Measurements from ENCODE around the gene SHISA7.

SHISA7 gene

DNA sequence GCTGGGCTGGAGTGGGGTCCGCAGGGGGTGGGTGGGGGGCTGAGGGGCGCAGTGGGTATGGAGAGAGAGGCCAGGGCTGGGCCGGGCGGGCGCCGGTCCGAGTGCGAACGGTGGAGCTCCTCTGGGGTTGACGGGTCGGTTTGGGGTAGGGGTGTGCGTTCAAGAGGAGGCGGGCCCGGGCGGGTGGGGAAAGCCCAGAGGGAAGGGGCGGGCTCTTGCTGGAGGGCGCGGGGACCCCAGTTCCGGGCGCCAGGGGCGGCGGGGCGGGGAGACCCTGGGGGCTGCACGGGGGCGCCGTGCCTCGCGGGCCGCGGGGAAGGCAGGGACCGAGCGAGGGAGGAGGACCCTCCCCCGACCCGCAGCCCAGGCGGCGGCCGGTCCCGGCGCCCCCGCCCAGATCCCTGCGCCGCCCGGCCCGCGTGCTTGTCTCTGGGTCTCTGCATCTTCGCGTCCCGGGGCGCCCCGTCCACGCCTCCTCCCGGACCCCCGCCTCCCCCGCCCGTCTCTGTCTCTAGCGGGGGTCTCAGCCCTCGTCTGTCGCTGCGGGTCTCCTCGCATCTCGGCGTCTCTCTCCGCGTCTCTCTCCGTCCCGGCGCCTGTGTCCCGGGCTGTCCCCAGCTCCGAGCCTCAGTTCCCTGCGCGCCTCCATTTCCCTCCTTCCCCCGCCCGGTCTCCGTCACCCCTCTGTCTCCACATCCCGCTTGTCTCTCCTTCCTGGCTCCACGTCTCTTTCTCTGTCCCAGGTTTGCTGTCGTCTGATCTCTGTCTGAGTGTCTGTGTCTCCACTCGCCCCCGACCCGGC, 8.3 kb upstream of the SHISA7 start (continued):
- TF ChIP-seq, protein P1, sequence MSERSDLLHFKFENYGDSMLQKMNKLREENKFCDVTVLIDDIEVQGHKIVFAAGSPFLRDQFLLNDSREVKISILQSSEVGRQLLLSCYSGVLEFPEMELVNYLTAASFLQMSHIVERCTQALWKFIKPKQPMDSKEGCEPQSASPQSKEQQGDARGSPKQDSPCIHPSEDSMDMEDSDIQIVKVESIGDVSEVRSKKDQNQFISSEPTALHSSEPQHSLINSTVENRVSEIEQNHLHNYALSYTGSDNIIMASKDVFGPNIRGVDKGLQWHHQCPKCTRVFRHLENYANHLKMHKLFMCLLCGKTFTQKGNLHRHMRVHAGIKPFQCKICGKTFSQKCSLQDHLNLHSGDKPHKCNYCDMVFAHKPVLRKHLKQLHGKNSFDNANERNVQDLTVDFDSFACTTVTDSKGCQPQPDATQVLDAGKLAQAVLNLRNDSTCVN (tag by site-specific recombination; optimal IDR thresholded peaks at IDR 0.05), result peak; percentile 42
- TF ChIP-seq, protein P2, sequence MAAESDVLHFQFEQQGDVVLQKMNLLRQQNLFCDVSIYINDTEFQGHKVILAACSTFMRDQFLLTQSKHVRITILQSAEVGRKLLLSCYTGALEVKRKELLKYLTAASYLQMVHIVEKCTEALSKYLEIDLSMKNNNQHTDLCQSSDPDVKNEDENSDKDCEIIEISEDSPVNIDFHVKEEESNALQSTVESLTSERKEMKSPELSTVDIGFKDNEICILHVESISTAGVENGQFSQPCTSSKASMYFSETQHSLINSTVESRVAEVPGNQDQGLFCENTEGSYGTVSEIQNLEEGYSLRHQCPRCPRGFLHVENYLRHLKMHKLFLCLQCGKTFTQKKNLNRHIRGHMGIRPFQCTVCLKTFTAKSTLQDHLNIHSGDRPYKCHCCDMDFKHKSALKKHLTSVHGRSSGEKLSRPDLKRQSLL (tag by site-specific recombination; IDR thresholded peaks at IDR 0.05), result 0 out of 2 replicates have a peak, but pooled peaks have one; percentile 16
- TF ChIP-seq KLF7 (tag by site-specific recombination; IDR thresholded peaks at IDR 0.05; ENCODE audit: borderline replicate concordance) (no peak), ZBTB20 (tag by site-specific recombination; IDR thresholded peaks at IDR 0.05) (peak; percentile 26; the same call in 1 of the 2 replicates), ZNF610 (tag by site-specific recombination; IDR thresholded peaks at IDR 0.05; ENCODE audit: borderline replicate concordance) (no peak), RBAK (tag by site-specific recombination; IDR thresholded peaks at IDR 0.05) (no peak), EGR2 (tag by site-specific recombination; IDR thresholded peaks at IDR 0.05; ENCODE audit: low read depth) (0 out of 2 replicates have a peak, but pooled peaks have one; percentile 24), SP3 (tag by site-specific recombination; IDR thresholded peaks at IDR 0.05) (peak; percentile 20; the same call in 1 of the 2 replicates), ZFHX2 (tag by site-specific recombination; conservative IDR thresholded peaks at IDR 0.05) (peak; percentile 52), ZNF701 (tag by site-specific recombination; IDR thresholded peaks at IDR 0.05) (no peak), ZNF366 (tag by site-specific recombination; conservative IDR thresholded peaks at IDR 0.05) (peak; percentile 44; the same call in 1 of the 2 replicates)
- TF ChIP-seq, protein P3, sequence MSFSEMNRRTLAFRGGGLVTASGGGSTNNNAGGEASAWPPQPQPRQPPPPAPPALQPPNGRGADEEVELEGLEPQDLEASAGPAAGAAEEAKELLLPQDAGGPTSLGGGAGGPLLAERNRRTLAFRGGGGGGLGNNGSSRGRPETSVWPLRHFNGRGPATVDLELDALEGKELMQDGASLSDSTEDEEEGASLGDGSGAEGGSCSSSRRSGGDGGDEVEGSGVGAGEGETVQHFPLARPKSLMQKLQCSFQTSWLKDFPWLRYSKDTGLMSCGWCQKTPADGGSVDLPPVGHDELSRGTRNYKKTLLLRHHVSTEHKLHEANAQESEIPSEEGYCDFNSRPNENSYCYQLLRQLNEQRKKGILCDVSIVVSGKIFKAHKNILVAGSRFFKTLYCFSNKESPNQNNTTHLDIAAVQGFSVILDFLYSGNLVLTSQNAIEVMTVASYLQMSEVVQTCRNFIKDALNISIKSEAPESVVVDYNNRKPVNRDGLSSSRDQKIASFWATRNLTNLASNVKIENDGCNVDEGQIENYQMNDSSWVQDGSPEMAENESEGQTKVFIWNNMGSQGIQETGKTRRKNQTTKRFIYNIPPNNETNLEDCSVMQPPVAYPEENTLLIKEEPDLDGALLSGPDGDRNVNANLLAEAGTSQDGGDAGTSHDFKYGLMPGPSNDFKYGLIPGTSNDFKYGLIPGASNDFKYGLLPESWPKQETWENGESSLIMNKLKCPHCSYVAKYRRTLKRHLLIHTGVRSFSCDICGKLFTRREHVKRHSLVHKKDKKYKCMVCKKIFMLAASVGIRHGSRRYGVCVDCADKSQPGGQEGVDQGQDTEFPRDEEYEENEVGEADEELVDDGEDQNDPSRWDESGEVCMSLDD (tag by site-specific recombination; IDR thresholded peaks at IDR 0.05), result peak; percentile 71
- TF ChIP-seq, protein P4, sequence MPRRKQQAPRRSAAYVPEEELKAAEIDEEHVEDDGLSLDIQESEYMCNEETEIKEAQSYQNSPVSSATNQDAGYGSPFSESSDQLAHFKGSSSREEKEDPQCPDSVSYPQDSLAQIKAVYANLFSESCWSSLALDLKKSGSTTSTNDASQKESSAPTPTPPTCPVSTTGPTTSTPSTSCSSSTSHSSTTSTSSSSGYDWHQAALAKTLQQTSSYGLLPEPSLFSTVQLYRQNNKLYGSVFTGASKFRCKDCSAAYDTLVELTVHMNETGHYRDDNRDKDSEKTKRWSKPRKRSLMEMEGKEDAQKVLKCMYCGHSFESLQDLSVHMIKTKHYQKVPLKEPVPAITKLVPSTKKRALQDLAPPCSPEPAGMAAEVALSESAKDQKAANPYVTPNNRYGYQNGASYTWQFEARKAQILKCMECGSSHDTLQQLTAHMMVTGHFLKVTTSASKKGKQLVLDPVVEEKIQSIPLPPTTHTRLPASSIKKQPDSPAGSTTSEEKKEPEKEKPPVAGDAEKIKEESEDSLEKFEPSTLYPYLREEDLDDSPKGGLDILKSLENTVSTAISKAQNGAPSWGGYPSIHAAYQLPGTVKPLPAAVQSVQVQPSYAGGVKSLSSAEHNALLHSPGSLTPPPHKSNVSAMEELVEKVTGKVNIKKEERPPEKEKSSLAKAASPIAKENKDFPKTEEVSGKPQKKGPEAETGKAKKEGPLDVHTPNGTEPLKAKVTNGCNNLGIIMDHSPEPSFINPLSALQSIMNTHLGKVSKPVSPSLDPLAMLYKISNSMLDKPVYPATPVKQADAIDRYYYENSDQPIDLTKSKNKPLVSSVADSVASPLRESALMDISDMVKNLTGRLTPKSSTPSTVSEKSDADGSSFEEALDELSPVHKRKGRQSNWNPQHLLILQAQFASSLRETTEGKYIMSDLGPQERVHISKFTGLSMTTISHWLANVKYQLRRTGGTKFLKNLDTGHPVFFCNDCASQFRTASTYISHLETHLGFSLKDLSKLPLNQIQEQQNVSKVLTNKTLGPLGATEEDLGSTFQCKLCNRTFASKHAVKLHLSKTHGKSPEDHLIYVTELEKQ (tag by site-specific recombination; IDR thresholded peaks at IDR 0.05; ENCODE audit: borderline replicate concordance), result no peak

DNA sequence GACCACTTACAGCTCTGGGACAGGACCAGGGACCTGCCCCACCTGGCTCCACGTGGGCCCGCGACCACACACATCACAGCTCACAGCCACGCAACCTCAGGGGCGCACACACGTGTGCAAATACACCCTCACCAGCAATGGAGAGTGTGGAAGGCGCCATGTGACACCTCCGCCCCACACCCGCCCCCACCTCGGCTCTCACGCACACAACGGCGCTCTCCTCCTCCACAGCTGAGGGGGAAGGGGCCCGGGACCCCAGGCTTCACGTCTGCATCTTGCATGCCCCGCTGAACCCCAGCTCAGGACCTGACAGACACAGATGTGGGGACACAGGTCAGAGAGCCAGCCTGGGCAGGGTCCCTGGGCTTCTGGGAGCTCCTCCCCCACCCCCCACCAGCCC, 6.4 kb upstream of the SHISA7 start:
- H3K27ac ChIP-seq (ENCODE audit: extremely low read depth, low read depth, low read length), result no peak overlapping the region
- ChIA-PET POLR2A (interaction anchor here (1.2 to 1.3 kb wide), 2 partner anchors 27 to 60 kb away, joined by 3 to 4 read pairs; partner anchors contain the start of gene ZNF628), CTCF (interaction anchor here (1.0 to 1.1 kb wide), 2 partner anchors 18 to 308 kb away, joined by 4 read pairs; no protein-coding TSS in a partner anchor)
- no peaks in the 10 kb centered on the region for H3K9me3 ChIP-seq (ENCODE audit: control insufficient read depth, insufficient read depth, low read depth, low read length)
- H3K4me1 ChIP-seq (ENCODE audit: control insufficient read depth, insufficient read depth, low read length), result no peaks in the 10 kb centered on the region
- H3K36me3 ChIP-seq (ENCODE audit: control insufficient read depth in 2 of 2, insufficient read depth in 1 of 2, low read length in 2 of 2), result no peaks in the 10 kb centered on the region
- H3K4me3 ChIP-seq (ENCODE audit: low read depth, low read length), result no peak overlapping the region
- TF ChIP-seq ZNF324 (tag by site-specific recombination; IDR thresholded peaks at IDR 0.05) (no peak), ZNF341 (tag by site-specific recombination; IDR thresholded peaks at IDR 0.05; ENCODE audit: low read depth) (no peak), EGR2 (tag by site-specific recombination; IDR thresholded peaks at IDR 0.05; ENCODE audit: low read depth) (peak; percentile 62; the same call in 1 of the 2 replicates), ZFP69B (tag by site-specific recombination; IDR thresholded peaks at IDR 0.05) (0 out of 2 replicates have a peak, but pooled peaks have one; percentile 27), ZNF768 (tag by site-specific recombination; IDR thresholded peaks at IDR 0.05) (no peak), GLIS2 (tag by site-specific recombination; IDR thresholded peaks at IDR 0.05) (0 out of 2 replicates have a peak, but pooled peaks have one; percentile 20), HOXD13 (CRISPR knock-in tag; IDR thresholded peaks at IDR 0.05; ENCODE audit: borderline replicate concordance) (no peak), ZNF350 (tag by site-specific recombination; IDR thresholded peaks at IDR 0.05) (no peak), KLF1 (tag by site-specific recombination; IDR thresholded peaks at IDR 0.05) (no peak), ZNF571 (tag by site-specific recombination; IDR thresholded peaks at IDR 0.05) (no peak), ZFHX2 (tag by site-specific recombination; conservative IDR thresholded peaks at IDR 0.05) (peak; percentile 80)
- TF ChIP-seq, protein P5, sequence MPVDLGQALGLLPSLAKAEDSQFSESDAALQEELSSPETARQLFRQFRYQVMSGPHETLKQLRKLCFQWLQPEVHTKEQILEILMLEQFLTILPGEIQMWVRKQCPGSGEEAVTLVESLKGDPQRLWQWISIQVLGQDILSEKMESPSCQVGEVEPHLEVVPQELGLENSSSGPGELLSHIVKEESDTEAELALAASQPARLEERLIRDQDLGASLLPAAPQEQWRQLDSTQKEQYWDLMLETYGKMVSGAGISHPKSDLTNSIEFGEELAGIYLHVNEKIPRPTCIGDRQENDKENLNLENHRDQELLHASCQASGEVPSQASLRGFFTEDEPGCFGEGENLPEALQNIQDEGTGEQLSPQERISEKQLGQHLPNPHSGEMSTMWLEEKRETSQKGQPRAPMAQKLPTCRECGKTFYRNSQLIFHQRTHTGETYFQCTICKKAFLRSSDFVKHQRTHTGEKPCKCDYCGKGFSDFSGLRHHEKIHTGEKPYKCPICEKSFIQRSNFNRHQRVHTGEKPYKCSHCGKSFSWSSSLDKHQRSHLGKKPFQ (tag by site-specific recombination; IDR thresholded peaks at IDR 0.05), result no peak
